DMS153 treated with DMSO at 0.1 percent for 48 hours (cell line): Measurements from ENCODE around the gene B3GNT8.
"Not testable (repeated sequence)": the region's sequence is repeated elsewhere in the genome, so short reads cannot be mapped to it uniquely, and the experiment has no call there.

Experiments
- DNase-seq: peaks from one replicate; lab custom pipeline; 2025; ENCODE audit not compliant: unreplicated experiment; lab: John Stamatoyannopoulos, UW

Gene B3GNT8

GRCh38 chr19:41437944-41438574 is 10.9 kb upstream of the B3GNT8 start:
- no peak for DNase-seq

GRCh38 chr19:41436674-41436951 is 9.4 kb upstream of the B3GNT8 start:
- DNase-seq = no peak

GRCh38 chr19:41435936-41436673 is 8.9 kb upstream of the B3GNT8 start:
- DNase-seq = no peak

- DNase-seq = not testable (repeated sequence)
These were observed 8.2 kb upstream of the B3GNT8 start for GRCh38 chr19:41435376-41435775.

GRCh38 chr19:41434450-41434849 is 7.3 kb upstream of the B3GNT8 start:
- DNase-seq = no peak

GRCh38 chr19:41433171-41433570 is 6.0 kb upstream of the B3GNT8 start:
- DNase-seq = no peak

- no peak for DNase-seq
These were observed 4.5 kb upstream of the B3GNT8 start for GRCh38 chr19:41431426-41432386.

GRCh38 chr19:41430922-41431321 is 3.7 kb upstream of the B3GNT8 start:
- no peak for DNase-seq

GRCh38 chr19:41428481-41428859 is 1.3 kb upstream of the B3GNT8 start:
- DNase-seq = no peak

- DNase-seq = peak; percentile 38
These were observed 690 bp upstream of the B3GNT8 start for GRCh38 chr19:41427647-41428480.

GRCh38 chr19:41426116-41426841 is 895 bp downstream of the B3GNT8 start:
- DNase-seq = no peak

- DNase-seq = no peak
These were observed 1.7 kb downstream of the B3GNT8 start for GRCh38 chr19:41425174-41426115.

- no peak for DNase-seq
These were observed 2.6 kb downstream of the B3GNT8 start for GRCh38 chr19:41424335-41425173.

GRCh38 chr19:41422955-41423354 is 4.2 kb downstream of the B3GNT8 start:
- no peak for DNase-seq

- DNase-seq = no peak
These were observed 4.7 kb downstream of the B3GNT8 start for GRCh38 chr19:41422456-41422855.

GRCh38 chr19:41421973-41422372 is 5.2 kb downstream of the B3GNT8 start:
- DNase-seq = no peak

GRCh38 chr19:41421314-41421713 is 5.9 kb downstream of the B3GNT8 start:
- no peak for DNase-seq

- DNase-seq = no peak
These were observed 6.9 kb downstream of the B3GNT8 start for GRCh38 chr19:41420101-41420880.
